ENCODE data around the gene DPH6. TPM values are rescaled to one million over a fixed set of nuclear protein-coding genes. Genes with fewer than 3 reads are reported as not detected.
"Not testable (repeated sequence)": the region's sequence is repeated elsewhere in the genome, so short reads cannot be mapped to it uniquely, and the experiment has no call there.

Gene DPH6
- total RNA-seq, 1 donor from 2014 or later, result 7.8 TPM

GRCh38 chr15:35349916-35350315 lies 196.0 kb downstream of the DPH6 start:
- Mint-ChIP-seq H3K4me3 (ENCODE audit: unreplicated experiment) (no peak overlapping the region), H3K27ac (ENCODE audit: unreplicated experiment) (no peak overlapping the region)
- no peak for TF ChIP-seq CTCF (IDR thresholded peaks at IDR 0.05)

GRCh38 chr15:35330916-35331315 lies 215.0 kb downstream of the DPH6 start:
- Mint-ChIP-seq H3K9me3 (ENCODE audit: low read depth) (peaks cover 6% of the 10 kb centered on the region), H3K4me3 (ENCODE audit: unreplicated experiment) (no peak overlapping the region), H3K27me3 (ENCODE audit: low read depth) (no peaks in the 10 kb centered on the region), H3K36me3 (ENCODE audit: low read depth) (no peaks in the 10 kb centered on the region), H3K4me1 (ENCODE audit: low read depth) (peaks cover 5% of the 10 kb centered on the region), H3K27ac (ENCODE audit: unreplicated experiment) (no peak overlapping the region)
- DNase-seq (ENCODE audit: low spot score), result no peak
- no peak for TF ChIP-seq CTCF (IDR thresholded peaks at IDR 0.05)

More at GRCh38 chr15:35349916-35350315, 196.0 kb downstream of the DPH6 start:
- H3K36me3 Mint-ChIP-seq (ENCODE audit: low read depth), result peaks cover 2% of the 10 kb centered on the region
- H3K9me3 Mint-ChIP-seq (ENCODE audit: low read depth), result peaks cover 21% of the 10 kb centered on the region
- H3K27me3 Mint-ChIP-seq (ENCODE audit: low read depth), result no peaks in the 10 kb centered on the region
- no peak for DNase-seq (ENCODE audit: low spot score)
- H3K4me1 Mint-ChIP-seq (ENCODE audit: low read depth), result no peaks in the 10 kb centered on the region

GRCh38 chr15:35330048-35330695 lies 215.8 kb downstream of the DPH6 start:
- no peak overlapping the region for H3K27ac Mint-ChIP-seq (ENCODE audit: unreplicated experiment)
- no peak for TF ChIP-seq CTCF (IDR thresholded peaks at IDR 0.05)
- peaks cover 5% of the 10 kb centered on the region for H3K4me1 Mint-ChIP-seq (ENCODE audit: low read depth)
- DNase-seq (ENCODE audit: low spot score), result no peak
- no peak overlapping the region for H3K4me3 Mint-ChIP-seq (ENCODE audit: unreplicated experiment)
- no peaks in the 10 kb centered on the region for H3K27me3 Mint-ChIP-seq (ENCODE audit: low read depth)
- peaks cover 6% of the 10 kb centered on the region for H3K9me3 Mint-ChIP-seq (ENCODE audit: low read depth)
- H3K36me3 Mint-ChIP-seq (ENCODE audit: low read depth), result no peaks in the 10 kb centered on the region

DNA sequence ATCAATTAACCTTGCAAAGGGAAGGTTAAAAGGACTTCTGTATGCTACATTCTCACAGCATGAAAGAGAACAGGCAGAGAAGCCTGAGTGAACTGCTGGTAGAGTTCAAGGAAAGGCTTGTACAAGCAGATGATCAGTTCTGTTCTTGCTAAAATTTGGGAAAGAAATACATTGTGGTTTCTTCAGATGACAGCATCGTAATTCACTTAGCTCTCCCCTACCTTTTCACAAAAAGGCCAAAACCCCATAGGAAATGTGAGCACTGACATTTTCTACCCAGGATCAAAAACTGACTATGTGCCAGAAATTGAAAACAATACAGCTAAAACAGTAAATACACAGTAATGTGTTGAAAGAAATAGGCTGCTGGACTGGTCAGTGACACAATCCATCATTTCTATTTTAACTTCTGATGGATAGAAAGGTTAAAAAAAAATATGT lies 216.4 kb downstream of the DPH6 start:
- no peak for DNase-seq (ENCODE audit: low spot score)
- TF ChIP-seq CTCF (IDR thresholded peaks at IDR 0.05), result no peak
- H3K36me3 Mint-ChIP-seq (ENCODE audit: low read depth), result no peaks in the 10 kb centered on the region
- peaks cover 6% of the 10 kb centered on the region for H3K9me3 Mint-ChIP-seq (ENCODE audit: low read depth)
- no peaks in the 10 kb centered on the region for H3K27me3 Mint-ChIP-seq (ENCODE audit: low read depth)
- no peak overlapping the region for H3K27ac Mint-ChIP-seq (ENCODE audit: unreplicated experiment)
- H3K4me3 Mint-ChIP-seq (ENCODE audit: unreplicated experiment), result no peak overlapping the region
- peaks cover 5% of the 10 kb centered on the region for H3K4me1 Mint-ChIP-seq (ENCODE audit: low read depth)

GRCh38 chr15:35328836-35329235 lies 217.1 kb downstream of the DPH6 start:
- DNase-seq (ENCODE audit: low spot score); H3K27me3 Mint-ChIP-seq (ENCODE audit: low read depth); H3K4me3 Mint-ChIP-seq (ENCODE audit: unreplicated experiment); H3K27ac Mint-ChIP-seq (ENCODE audit: unreplicated experiment); H3K9me3 Mint-ChIP-seq (ENCODE audit: low read depth); H3K36me3 Mint-ChIP-seq (ENCODE audit: low read depth); H3K4me1 Mint-ChIP-seq (ENCODE audit: low read depth): not testable (repeated sequence)

GRCh38 chr15:35327789-35328188 lies 218.2 kb downstream of the DPH6 start:
- TF ChIP-seq CTCF (IDR thresholded peaks at IDR 0.05), result no peak
- Mint-ChIP-seq H3K9me3 (ENCODE audit: low read depth) (peaks cover 3% of the 10 kb centered on the region), H3K4me1 (ENCODE audit: low read depth) (peaks cover 5% of the 10 kb centered on the region), H3K27ac (ENCODE audit: unreplicated experiment) (no peak overlapping the region), H3K27me3 (ENCODE audit: low read depth) (no peaks in the 10 kb centered on the region), H3K36me3 (ENCODE audit: low read depth) (no peaks in the 10 kb centered on the region), H3K4me3 (ENCODE audit: unreplicated experiment) (no peak overlapping the region)
- DNase-seq (ENCODE audit: low spot score), result no peak
